ENCODE data around the gene EPS8.
"Not testable (repeated sequence)": the region's sequence is repeated elsewhere in the genome, so short reads cannot be mapped to it uniquely, and the experiment has no call there.

EPS8 gene

GRCh38 chr12:15796493-15797141, 7.4 kb upstream of the EPS8 start:
- no peak for DNase-seq

DNA sequence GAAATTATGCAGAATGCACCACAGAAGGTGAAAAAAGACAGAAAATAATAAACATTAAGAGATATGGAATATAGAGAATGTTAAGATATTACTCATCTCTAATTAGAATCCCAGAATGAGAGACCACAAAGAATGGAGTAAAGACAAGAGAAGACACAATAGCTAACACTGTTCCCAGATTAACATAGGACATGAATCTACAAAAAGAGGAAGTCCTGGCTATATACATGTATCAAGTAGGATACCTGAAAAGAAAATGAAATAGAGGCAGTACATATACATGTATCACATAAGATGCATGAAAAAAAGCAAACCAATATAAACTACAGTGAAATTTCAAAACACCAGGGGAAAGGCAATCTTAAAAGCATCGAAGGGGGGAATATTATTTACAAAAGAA, 5.6 kb upstream of the EPS8 start:
- DNase-seq = no peak

DNA sequence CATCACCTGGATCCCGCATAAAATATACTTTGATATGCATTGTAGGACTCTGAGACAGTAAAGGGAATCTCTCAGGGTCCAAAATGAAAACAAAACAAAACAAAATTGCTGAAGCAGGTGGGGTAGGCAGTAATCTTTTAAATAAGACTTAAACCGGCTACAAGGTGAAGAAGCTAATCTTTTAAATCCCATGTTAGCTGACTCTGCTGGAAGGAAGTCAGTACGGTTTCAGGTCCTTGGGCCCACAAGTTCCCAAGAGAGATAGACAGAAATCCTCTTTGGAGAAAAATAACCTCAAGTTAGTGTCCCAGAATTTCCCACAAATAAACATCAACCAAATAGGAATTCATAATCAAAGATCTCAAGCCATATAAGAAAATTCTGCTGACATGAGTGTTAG, 5.0 kb upstream of the EPS8 start:
- no peak for DNase-seq

- peak; percentile 18 for DNase-seq
These were observed 662 bp downstream of the EPS8 start for GRCh38 chr12:15788233-15789219.

DNA sequence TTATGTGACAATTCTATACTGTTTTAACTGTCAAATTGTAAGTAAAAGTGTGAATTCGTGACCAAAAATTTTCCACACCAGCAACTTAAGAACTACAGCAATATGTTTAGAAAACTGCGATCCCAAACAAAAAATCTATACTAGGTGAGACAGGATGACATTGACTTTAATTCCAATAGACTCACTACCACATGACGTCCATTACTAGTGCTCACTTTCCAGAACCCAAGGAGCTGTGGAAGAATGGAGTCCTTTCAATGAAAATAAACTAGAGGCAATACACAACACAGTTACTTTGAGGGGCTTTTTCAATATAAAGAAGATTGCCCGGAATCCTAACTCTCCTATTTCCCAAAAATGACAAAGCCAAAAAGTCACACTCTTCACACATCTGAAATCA, 1.4 kb downstream of the EPS8 start:
- DNase-seq = no peak

GRCh38 chr12:15786772-15787171, 2.4 kb downstream of the EPS8 start:
- DNase-seq = no peak

- DNase-seq = no peak
These were observed 5.9 kb downstream of the EPS8 start for GRCh38 chr12:15783288-15783687.

- no peak for DNase-seq
These were observed 6.5 kb downstream of the EPS8 start for GRCh38 chr12:15782667-15783066.

- DNase-seq = no peak
These were observed 9.3 kb downstream of the EPS8 start for GRCh38 chr12:15779925-15780324.

DNA sequence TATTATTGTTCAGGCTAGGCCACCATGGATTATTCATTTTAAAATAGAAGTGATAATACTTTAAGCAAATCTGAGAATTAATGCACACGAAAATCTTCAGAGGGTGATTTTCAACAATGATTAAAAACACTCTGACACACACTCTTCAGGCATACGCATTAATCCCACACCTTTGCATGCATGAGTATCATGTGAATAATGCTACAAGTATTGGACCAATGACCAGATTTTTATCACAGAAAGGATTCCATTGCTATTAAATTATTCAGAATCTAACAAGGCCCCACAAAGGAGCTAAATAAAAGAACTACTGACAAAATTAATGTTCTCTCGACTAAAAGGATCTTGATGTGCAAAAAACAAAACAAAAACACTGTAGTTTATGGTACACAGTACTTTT, 11.1 kb downstream of the EPS8 start:
- no peak for DNase-seq

- no peak for DNase-seq
These were observed 11.7 kb downstream of the EPS8 start for GRCh38 chr12:15777355-15778012.

- DNase-seq = no peak
These were observed 12.7 kb downstream of the EPS8 start for GRCh38 chr12:15776532-15776931.

DNA sequence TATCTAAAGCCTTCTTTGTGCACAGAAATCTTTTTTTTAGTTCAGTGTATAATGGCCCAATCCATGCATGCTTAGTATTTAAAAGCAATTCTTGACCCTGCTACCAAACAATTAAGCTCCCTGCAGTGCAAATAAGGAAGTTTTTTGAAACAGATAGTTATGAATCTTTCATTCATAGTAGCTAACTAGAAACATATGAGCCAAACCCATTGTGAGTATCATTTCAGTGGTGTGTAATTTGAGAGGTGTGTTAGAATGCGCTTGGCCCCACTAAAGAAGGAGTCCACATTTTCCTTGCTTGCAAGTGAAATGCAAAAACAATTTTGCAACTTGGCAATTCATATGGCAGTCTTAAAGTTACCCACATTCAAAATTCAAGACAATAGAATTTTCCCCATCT, 14.4 kb downstream of the EPS8 start:
- no peak for DNase-seq

DNA sequence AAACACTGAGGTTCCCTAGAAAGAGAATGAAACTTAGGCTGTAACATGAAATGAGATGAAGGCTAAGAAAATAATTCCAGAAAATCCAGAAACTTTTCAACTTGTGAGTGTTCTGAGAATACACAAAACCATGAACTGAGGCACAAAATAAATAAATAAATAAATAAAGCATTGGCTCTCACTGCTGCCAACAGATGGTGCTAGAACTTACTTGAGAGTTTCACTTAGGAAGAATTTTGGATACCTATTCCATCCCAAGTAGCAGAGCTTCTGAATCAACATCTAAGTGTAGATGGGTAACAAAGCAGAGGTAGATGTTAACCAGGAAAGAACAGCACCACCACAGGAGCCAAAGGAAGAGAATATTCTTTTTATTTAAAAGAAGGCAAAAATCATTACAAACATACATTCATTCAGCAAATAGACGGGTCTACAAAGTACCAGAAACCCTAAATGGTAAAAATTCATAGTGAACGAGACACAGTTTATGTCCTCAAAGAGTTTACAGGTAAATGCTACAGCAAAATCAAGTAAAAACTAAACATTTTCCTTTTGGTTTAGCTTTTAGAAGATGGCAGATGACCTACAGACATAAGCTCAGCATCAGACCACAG, 16.7 kb downstream of the EPS8 start:
- DNase-seq = no peak

DNA sequence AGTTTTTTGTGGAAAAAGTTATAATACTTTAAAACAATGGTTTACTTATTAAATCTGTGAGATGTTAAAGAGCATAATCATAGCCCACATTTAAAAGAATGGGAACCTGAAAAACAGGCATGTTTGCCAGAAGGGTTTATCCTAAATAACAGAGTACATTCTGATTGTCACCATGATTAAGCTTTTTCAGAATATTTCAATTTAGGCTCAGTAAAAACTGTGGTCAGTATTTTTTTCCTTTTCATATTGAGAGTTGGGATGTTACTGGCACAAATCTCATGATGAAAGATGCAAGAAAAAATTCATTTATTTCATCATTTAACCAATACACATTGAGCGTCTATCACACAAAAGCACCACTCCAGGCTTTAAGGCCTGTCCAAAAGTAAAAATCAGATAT, 18.6 kb downstream of the EPS8 start:
- no peak for DNase-seq

DNA sequence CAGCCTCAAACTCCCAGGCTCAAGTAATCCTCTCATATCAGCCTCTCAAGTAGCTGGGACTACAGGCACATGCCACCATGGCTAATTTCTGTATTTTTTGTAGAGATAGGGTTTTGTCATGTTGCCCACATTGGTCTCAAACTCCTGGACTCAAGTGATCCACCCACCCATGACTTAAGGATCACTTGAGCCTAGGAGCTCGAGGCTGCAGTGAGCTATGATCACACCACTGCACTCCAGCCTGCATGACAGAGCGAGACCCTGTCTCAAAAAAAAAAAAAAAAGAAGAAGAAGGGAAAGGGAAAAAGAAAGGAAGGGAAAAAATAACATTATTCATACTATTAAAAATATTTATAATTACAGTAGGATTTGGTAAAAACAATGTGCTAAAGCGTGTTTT, 19.2 kb downstream of the EPS8 start:
- no peak for DNase-seq

- DNase-seq = no peak
These were observed 19.6 kb downstream of the EPS8 start for GRCh38 chr12:15769586-15769985.

DNA sequence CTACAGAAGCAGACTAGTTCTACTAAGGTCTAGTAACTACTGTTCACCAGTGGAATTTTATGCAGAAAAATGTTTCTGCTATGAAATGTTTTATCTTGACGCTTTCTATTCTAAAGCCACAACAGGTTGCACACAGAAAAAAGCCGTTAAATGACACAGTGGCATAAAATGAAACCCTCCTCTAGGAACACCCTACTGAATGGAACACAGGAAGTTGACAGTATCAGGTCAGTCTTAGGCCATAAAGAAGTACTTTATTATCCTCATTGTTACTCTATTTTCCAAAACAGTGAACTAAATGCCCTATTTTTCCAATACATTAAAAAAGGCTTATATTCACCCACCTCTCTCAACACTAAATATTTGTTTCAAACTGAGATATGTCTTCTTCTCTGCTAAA, 21.9 kb downstream of the EPS8 start:
- no peak for DNase-seq

DNA sequence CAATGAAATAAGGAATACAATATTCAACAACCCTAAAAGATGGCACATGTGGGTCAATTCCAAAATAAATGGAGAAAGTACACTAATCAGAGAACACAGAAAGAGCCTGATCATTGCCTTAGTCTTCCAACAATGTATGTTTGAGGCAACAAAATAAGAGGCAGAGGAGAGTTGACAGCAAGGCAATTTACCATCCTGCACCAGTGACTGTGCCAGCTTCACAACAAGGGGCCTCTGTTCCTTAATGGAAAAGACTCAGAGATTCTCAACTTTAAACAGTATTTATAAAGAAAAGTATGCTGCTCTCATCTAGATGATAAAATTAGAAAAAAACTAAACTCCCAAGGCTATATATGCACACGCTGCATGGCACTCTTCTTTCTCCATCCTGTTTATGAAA, 25.9 kb downstream of the EPS8 start:
- DNase-seq = no peak

DNA sequence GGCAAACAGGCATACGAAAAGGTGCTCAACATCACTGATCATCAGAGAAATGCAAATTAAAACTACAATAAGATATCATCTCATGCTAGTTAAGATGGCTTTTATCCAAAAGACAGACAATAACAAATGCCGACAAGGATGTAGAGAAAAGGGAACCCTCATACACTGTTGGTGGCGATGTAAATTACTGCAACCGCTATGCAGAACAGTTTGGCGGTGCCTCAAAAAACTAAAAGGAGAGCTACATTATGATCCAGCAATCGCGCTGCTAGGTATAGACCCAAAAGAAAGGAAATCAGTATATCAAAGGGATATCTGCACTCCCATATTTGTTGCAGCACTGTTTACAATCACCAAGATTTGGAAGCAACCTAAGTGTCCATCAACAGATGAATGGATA, 27.0 kb downstream of the EPS8 start:
- not testable (repeated sequence) for DNase-seq

- DNase-seq = no peak
These were observed 31.5 kb downstream of the EPS8 start for GRCh38 chr12:15757553-15758255.

GRCh38 chr12:15756822-15757221, 32.4 kb downstream of the EPS8 start:
- DNase-seq = no peak

DNA sequence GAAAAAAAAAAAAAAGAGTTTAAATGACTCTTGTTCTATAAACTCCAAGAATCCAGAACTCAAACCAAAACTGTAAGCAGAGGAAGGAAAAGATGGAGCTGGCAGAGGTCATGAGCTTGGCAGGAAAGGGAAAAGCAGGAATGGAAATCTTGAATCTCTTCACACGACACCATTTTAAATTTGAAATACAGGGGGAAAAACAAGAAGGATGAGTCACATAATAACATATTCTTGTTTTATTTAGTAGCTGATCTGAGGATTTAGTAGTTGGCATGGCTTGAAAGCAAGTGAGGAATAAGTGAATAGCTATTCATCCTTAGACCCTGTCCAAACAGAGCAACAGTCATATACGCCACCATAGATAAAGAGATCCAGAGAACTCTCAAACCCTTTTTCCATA, 35.0 kb downstream of the EPS8 start:
- no peak for DNase-seq

All from 8988T (cell line).